ENCODE data around the gene BRIP1.
A peak's percentile ranks its signal among the peaks of the same experiment; 100 is the strongest.
"Not testable (repeated sequence)": the region's sequence is repeated elsewhere in the genome, so short reads cannot be mapped to it uniquely, and the experiment has no call there.

BRIP1 gene

GRCh38 chr17:61862975-61863800 is at the start of gene BRIP1:
TSS of gene BRIP1 (minus strand) at chr17:61863528. CDS start at chr17:61861539, 1,989 bp downstream.
- FAIRE-seq (peak; percentile 99), DNase-seq (ENCODE audit: insufficient read length, low spot score) (peak; percentile 94)

GRCh38 chr17:61908292-61909037 is 45.1 kb upstream of the BRIP1 start:
- no peak for TF ChIP-seq POLR2A (IDR thresholded peaks at IDR 0.05; ENCODE audit: low read depth, low read length)
- FAIRE-seq (no peak), DNase-seq (ENCODE audit: insufficient read length, low spot score) (no peak)

More at GRCh38 chr17:61862975-61863800, at the start of gene BRIP1:
- TF ChIP-seq POLR2A (IDR thresholded peaks at IDR 0.05; ENCODE audit: low read depth, low read length) = no peak; the same call in none of the 2 replicates

- no peak for TF ChIP-seq POLR2A (IDR thresholded peaks at IDR 0.05; ENCODE audit: low read depth, low read length)
- DNase-seq (ENCODE audit: insufficient read length, low spot score) (no peak), FAIRE-seq (no peak)
These were observed 44.0 kb upstream of the BRIP1 start for GRCh38 chr17:61907361-61907760.

GRCh38 chr17:61904094-61904710 is 40.9 kb upstream of the BRIP1 start:
- DNase-seq (ENCODE audit: insufficient read length, low spot score) (no peak), FAIRE-seq (no peak)
- no peak for TF ChIP-seq POLR2A (IDR thresholded peaks at IDR 0.05; ENCODE audit: low read depth, low read length)

GRCh38 chr17:61903251-61903650 is 39.9 kb upstream of the BRIP1 start:
- DNase-seq (ENCODE audit: insufficient read length, low spot score) (no peak), FAIRE-seq (no peak)
- TF ChIP-seq POLR2A (IDR thresholded peaks at IDR 0.05; ENCODE audit: low read depth, low read length) = no peak

GRCh38 chr17:61897548-61898180 is 34.3 kb upstream of the BRIP1 start:
- DNase-seq (ENCODE audit: insufficient read length, low spot score) (no peak), FAIRE-seq (no peak)
- TF ChIP-seq POLR2A (IDR thresholded peaks at IDR 0.05; ENCODE audit: low read depth, low read length) = no peak

- no peak for TF ChIP-seq POLR2A (IDR thresholded peaks at IDR 0.05; ENCODE audit: low read depth, low read length)
- no peak for FAIRE-seq
- DNase-seq (ENCODE audit: insufficient read length, low spot score) = no peak
These were observed 32.1 kb upstream of the BRIP1 start for GRCh38 chr17:61895391-61895790.

- FAIRE-seq; DNase-seq (ENCODE audit: insufficient read length, low spot score): not testable (repeated sequence)
These were observed 31.0 kb upstream of the BRIP1 start for GRCh38 chr17:61894310-61894709.

- FAIRE-seq; DNase-seq (ENCODE audit: insufficient read length, low spot score): not testable (repeated sequence)
These were observed 24.4 kb upstream of the BRIP1 start for GRCh38 chr17:61887733-61888132.

- FAIRE-seq = not testable (repeated sequence)
These were observed 22.5 kb upstream of the BRIP1 start for GRCh38 chr17:61885865-61886264.

GRCh38 chr17:61884864-61885263 is 21.5 kb upstream of the BRIP1 start:
- TF ChIP-seq POLR2A (IDR thresholded peaks at IDR 0.05; ENCODE audit: low read depth, low read length) = no peak
- FAIRE-seq (no peak), DNase-seq (ENCODE audit: insufficient read length, low spot score) (no peak)

More at GRCh38 chr17:61885865-61886264, 22.5 kb upstream of the BRIP1 start:
- DNase-seq (ENCODE audit: insufficient read length, low spot score) = not testable (repeated sequence)

- TF ChIP-seq POLR2A (IDR thresholded peaks at IDR 0.05; ENCODE audit: low read depth, low read length) = no peak
- FAIRE-seq (no peak), DNase-seq (ENCODE audit: insufficient read length, low spot score) (no peak)
These were observed 17.3 kb upstream of the BRIP1 start for GRCh38 chr17:61880589-61881102.

GRCh38 chr17:61878984-61879612 is 15.8 kb upstream of the BRIP1 start:
- TF ChIP-seq POLR2A (IDR thresholded peaks at IDR 0.05; ENCODE audit: low read depth, low read length) = no peak
- FAIRE-seq = no peak
- no peak for DNase-seq (ENCODE audit: insufficient read length, low spot score)

Data from H54 (cell line).